Measurements from ENCODE around the gene ABCA9.
"Not testable (repeated sequence)": the region's sequence is repeated elsewhere in the genome, so short reads cannot be mapped to it uniquely, and the experiment has no call there.

ABCA9 gene

GRCh38 chr17:68955181-68955841 lies 105.4 kb downstream of the ABCA9 start, which contains the start of gene ABCA8:
Gene ABCA8 (minus strand): TSS chr17:68955392. CDS start chr17:68942034, 13,358 bp downstream.
- DNase-seq (ENCODE audit: low spot score) = no peak

GRCh38 chr17:68954146-68954896 lies 106.4 kb downstream of the ABCA9 start:
- no peak for DNase-seq (ENCODE audit: low spot score)

GRCh38 chr17:68953340-68953997 lies 107.3 kb downstream of the ABCA9 start:
- no peak for DNase-seq (ENCODE audit: low spot score)

- no peak for DNase-seq (ENCODE audit: low spot score)
These were observed 110.0 kb downstream of the ABCA9 start for GRCh38 chr17:68950725-68951124.

GRCh38 chr17:68947868-68948267 lies 112.9 kb downstream of the ABCA9 start:
- not testable (repeated sequence) for DNase-seq (ENCODE audit: low spot score)

- DNase-seq (ENCODE audit: low spot score) = no peak
These were observed 116.2 kb downstream of the ABCA9 start for GRCh38 chr17:68944435-68945035.

- DNase-seq (ENCODE audit: low spot score) = not testable (repeated sequence)
These were observed 116.9 kb downstream of the ABCA9 start for GRCh38 chr17:68943812-68944182.

GRCh38 chr17:68943123-68943811 lies 117.5 kb downstream of the ABCA9 start:
- DNase-seq (ENCODE audit: low spot score) = no peak

- DNase-seq (ENCODE audit: low spot score) = no peak
These were observed 118.3 kb downstream of the ABCA9 start for GRCh38 chr17:68942389-68942788.

- no peak for DNase-seq (ENCODE audit: low spot score)
These were observed 119.0 kb downstream of the ABCA9 start for GRCh38 chr17:68941761-68942160.

- DNase-seq (ENCODE audit: low spot score) = no peak
These were observed 121.5 kb downstream of the ABCA9 start for GRCh38 chr17:68939195-68939594.

GRCh38 chr17:68937890-68938514 lies 122.7 kb downstream of the ABCA9 start:
- no peak for DNase-seq (ENCODE audit: low spot score)

- no peak for DNase-seq (ENCODE audit: low spot score)
These were observed 133.2 kb downstream of the ABCA9 start for GRCh38 chr17:68927516-68927915.

GRCh38 chr17:68924793-68925720 lies 135.7 kb downstream of the ABCA9 start:
- no peak for DNase-seq (ENCODE audit: low spot score)
